A172 (cell line): ENCODE results near the gene PPP2R2C. TPM values are rescaled to one million over a fixed set of nuclear protein-coding genes. Genes with fewer than 3 reads are reported as not detected.
A peak's percentile ranks its signal among the peaks of the same experiment; 100 is the strongest.

ENCODE experiments used
- DNase-seq: peaks from one replicate; pipeline ENCODE4 v3.0.0-alpha.2; 2015; ENCODE audit warnings: low spot score
- total RNA-seq: library from RNA; depleted of rRNA; stranded (reverse); fragments of >200 nt; shearing (Covaris generic); gene quantifications from 2 replicates; pipeline ENCODE4 v1.2.3, GENCODE V29; 2014; rRNA removed

The PPP2R2C gene
- 6.7 and 10.6 TPM in 2 replicates for total RNA-seq

DNA sequence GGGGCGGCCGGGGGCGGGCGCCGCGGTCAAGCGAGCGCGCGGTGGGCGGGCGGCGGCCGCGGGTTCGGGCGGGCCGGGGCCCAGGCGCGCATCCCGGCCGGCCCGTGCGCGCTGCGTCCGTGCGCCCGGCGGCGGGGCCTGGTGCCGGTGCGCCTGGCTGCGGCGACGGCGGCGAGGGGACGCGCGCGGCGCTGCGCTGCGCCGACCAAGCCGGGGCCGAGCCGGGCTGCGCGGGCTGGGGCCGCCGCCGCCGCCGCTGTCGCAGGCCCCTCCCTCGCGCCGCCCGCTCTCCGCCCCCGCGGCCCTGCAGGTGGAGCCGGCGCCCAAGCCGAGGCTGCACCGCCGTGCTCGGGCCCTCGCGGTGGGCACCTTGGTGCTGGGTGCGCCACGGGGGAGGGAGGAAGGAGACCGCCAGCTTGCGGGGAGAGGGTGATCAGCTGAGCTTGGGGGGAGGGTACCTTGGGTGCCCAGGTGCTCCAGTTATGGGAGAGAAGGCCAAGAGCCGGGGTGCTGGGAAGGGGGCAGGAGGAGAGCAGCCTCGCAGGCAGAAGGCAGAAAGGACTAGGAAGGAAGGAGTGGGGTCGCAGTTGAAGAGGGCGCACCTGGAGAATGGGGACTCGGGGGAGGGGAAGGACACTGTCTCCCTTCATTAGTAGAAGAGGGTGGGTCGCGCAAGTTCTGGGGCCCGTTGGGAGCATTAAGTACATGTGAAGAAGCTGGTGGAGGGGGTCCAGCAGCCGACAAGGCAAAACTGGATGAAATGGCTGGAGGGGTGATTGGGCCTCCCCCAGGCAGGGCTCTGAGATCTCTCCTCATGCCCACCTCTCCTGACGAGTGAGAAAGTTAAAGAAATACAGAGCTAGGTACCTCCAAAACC, at the start of gene PPP2R2C:
Gene PPP2R2C, minus strand, starts transcription at position 228 of the 877 bp plus-strand sequence. CDS start 385 bp downstream, outside the sequence.
- no peak for DNase-seq

DNA sequence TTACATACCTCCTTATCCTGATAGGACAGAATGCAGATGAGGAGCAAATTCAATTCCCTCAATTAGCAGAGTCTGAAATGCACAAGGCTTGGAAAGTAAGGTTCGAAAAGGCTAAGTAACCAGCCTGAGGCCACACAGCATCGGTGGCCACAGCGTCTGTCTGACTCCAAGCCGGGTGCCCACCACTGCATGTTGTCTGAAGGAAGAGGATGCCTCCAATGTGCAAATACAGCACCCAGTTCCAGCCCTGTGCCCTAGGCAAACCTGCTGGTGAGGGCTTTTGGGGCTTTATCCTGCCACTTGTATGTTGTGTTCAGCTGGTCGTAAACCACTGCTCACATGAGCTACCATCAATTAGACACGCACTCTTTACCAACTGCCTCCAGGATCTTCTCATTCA, 48.6 kb upstream of the PPP2R2C start:
- DNase-seq = no peak

DNA sequence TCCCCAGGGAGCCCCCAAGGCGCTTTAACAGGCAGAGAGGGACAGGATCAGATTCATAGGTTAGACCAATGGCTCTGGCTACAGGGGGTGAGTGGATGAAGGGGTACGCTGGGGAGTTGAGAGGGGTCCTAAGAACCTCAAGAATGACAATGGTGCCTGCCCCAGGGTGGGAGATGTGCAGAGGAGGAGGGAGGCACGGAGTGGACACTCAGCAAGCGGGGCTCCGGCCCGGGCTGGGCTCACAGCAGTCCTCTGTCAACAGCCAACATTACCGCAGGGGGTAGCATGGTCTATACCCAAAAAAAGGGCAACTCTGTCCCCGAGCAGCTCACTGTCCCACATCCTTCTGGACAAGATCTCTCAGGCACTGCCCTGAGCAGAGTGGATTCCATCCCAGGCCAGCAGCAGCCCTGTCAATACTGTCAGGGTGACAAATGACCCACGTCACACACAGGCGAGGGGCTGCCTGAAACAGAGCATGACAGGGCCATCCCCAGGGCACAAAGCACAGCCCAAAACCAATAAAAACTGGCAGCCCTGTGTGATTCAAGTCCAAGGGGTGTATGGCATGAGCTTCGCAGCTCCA, 47.7 kb upstream of the PPP2R2C start:
- DNase-seq = no peak

DNA sequence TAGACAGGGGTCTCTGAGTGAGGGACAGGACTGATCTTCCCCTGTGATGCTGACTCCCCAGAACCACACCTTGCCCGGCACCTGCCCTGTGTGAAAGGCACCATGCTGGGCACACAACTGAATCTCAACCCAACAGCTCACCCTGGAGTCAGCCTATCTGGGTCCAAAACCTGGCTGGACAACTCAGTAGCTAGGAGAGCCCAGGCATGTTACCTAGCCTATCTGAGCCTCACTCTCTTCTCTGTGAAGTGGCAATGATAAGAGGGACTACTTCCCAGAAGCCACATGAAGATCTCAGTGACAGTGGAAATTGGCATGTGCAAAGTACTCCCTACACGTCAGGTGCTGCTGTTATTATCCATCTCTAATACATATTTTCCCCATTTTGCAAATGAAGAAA, 44.8 kb upstream of the PPP2R2C start:
- no peak for DNase-seq

DNA sequence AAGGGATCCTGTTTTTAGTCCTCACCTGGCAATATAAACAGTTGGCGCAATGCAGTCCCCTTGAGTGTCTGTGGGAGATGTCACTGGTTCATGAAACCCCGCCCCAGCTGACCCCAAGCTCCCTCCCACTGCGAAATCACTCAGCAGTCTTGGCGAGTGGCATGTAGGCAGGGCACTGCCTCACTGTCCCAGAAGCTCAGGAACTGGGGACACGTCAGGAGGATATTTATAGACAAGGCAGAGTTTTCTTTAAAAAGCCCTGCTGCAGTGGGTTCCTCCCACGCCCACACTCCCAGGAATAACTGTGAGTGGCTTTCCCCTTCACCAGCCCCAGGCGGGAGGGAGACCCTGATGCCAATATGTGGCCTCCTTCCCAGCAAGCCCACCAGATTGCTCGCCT, 44.3 kb upstream of the PPP2R2C start:
- DNase-seq = no peak

DNA sequence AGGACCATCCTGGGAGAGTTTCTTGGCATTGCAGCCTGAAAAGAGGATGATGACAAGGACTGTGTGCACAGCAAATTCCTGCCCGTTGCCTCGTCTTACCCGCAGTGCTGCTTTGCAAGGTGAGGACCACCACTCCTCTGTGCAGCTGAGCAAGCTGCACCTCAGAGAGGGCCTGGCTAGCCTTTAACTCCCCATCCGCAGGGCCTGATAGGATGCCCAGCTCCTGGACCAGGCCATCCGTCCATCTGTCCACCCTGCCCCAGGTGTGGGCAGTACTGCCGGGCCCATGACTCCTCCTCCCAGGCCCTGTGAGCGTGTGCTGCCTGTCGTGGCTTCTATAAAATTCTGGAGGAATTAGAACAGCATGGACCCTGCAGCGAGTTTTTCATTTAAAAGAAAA, 43.9 kb upstream of the PPP2R2C start:
- no peak for DNase-seq

DNA sequence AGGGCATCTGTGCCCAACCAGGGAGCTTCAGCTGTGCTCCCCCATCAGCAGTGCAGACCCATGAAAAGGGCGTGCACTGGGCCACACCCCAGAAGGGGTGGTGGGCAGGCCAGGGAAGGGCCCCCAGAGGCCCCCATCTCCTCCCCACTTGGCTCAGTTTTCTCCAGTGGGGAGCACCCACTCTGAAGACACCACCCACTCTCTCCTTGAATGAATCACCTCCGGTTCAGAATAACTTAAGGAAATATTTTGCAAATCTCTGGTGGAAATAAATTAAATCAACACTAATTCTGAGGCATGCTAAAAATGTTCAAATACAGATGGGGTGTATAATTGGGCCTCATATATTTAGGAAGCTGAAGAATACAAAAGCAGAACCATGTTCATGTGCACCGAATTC, 41.3 kb upstream of the PPP2R2C start:
- no peak for DNase-seq

DNA sequence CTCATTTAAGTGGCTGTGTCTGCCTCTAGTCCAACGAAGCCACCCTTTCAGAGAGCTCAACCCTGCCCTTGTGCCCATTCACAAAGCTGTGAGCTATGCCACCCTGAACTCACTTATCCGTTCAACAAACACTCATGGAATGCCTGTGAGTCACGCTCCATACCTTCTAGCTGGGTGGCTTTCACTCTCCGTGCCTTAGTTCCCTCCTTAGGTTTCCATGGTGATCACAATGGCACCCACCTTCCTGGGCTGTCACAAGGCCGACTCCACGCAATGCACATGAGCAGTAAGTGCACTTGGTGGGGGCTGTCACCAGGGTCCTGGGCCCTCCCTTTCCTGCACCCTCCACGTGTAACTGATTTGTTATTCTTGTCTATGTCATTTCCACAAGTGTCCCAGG, 37.2 kb upstream of the PPP2R2C start:
- DNase-seq = peak; percentile 28

DNA sequence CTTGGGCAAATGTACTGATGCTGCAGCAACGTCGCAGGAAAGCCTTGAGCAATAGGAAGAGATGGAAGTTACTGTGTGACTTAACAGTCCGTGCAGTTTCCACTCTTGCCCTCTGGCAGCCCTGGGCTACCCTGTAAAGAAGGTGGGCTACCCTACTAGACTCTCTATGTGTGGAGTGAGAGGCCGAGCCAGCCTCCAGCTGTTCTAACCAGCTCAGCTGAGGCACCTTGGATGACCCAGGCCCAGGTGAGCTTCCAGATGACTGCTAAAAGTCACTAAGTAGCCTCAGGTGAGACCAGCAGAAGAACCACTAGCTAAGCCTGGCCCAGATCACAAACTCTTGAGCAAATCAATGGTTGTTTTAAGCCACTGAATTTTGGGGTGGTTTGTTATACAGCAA, 34.9 kb upstream of the PPP2R2C start:
- DNase-seq = no peak

DNA sequence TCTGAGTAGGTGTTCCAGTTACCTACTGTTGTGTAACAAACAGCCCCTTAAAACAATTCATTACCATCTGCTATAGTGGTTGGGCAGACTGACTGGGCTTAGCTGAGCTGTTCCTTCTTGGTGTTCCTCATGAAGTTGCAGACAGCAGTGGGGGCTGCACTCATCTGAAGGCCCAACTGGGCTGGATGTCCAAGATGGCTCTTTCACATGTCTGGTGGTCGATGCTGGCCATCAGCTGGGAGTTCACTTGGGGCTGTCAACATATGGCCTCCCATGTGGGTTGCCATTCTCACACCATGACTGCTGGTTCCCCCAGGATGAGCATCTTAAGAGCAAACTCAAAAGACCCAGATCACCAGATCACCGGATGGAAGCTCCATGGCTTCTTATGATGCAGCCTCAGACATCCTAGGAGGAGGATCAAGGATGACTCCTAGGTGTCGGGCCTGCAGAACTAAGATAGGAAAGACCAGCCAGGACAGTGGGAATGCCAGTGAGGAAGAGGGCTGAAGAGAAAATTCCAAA, 34.3 kb upstream of the PPP2R2C start:
- DNase-seq = no peak

DNA sequence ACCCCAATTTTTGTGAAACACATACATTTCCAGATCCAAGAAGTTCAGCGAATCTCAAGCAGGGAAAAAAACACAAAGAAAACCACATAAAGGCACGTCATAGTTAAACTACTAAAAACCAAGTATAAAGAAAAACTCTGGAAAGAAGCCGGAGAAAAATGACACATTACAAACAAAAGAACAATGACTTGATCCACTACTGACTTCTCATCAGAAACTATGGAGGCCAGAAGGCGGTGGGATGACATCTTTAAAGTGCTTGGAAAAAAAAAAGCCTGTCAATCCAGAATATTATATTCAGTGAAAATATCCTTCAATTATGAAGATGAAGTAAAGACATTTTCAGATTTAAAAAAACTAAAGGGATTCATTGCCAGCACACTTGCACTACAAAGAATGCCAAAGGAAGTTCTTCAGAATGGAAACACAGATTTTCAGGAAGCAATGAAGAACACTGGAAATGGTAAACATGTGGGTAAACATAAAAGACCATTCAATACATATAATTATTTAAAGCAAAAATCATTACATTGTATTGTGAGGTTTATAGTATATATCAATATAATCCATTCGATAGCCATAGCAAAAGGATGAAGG, 32.6 kb upstream of the PPP2R2C start:
- DNase-seq = peak; percentile 18

DNA sequence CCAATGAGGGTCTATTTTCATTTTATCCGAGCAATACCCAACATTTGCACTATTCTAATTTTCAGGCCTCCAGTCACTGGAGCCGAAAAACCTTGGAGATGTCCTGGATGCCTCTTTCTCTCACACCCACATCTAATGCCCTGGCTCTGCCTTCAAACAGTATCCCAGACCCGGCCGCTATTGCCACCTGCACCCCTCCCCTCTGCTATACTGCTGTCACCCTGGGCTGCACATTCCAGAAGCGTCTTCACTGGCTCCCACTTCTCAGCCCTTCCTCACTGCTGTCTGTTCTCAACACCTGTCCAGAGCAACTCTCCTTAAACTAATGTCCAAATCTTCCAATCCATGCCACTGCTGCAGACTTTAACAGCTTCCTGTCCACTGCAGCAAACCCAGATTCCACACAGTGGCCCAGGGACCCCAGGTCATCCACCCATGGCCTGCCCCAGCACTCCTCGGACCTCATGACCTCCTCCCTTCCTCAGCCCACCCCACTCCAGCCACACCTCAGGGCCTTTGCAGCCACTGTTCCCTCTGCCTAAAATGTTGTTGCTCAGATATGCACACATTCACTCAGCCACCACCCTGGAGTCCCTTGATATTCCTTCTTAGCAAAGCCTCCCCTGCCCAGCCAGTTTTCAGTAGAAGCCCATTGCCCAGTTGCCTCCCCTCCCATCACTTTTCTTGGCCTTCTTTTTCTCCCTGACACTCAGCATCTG, 30.5 kb upstream of the PPP2R2C start:
- DNase-seq = no peak

DNA sequence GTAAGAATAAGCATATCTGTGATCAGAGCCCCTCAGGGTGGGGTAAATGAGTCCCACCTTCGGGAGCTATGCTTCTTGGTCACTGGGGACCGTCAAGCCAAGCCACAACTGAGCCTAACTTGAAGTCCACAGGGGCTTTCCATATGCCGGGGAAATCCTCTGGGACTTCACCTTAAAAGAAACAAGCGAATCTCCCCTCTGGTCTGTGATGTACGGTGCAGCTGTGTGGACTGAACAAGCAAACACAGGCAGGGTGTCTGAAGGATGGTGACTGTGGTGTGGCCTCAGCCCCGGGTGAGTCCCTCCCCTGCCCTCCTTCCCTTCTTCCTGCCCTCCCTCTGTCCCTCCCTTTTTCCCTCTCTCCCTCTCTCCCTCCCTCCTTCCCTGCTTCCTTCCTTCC, 29.7 kb upstream of the PPP2R2C start:
- no peak for DNase-seq

DNA sequence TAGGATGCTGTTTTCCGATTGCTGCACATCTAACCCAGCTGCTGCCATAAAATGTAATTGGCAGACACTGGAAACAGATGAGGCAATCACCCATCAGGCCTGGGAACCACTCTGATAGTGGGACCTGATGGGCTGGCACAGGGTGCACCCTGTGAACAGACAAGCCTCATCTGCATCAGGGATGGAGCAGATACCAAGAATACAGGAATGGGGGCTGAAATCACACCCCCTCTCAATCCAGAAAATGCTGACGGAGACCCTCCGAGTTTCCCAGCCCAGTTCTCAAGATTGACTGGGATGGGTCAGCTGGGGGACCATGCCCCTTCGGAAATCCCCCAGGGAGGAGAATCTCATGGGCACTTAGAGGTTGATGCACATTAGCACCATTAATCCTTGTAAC, 28.8 kb upstream of the PPP2R2C start:
- no peak for DNase-seq

DNA sequence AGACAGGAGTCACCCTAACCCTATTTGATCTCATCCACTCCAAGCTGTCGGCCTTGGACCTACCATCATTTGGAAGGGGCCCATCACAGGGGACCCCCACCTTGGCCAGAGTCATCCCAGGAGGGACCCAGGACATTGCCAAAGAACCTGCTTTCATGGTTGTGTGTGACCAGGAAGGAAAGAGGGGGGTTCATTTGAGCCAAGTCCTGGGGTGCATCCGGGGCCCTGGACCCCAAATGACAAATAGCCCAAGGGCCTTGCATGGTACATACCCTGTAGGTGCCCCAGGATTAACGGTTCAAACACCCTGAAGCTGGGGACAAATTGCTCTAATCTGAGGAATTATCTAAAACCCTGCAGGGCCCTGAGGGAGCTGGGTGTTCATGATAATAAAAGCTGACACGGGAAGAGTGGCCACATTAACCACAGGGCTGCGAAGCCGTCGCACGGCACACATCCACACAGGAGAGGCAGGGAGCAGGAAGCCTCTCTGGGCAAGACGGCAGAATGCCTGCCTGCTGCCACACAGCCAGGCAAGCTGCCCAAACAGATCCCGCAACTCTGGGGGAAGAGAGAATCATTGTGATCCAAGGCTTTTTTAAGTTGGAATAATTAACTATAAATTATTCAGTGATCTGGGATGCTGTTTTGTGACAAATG, 28.2 kb upstream of the PPP2R2C start:
- no peak for DNase-seq

DNA sequence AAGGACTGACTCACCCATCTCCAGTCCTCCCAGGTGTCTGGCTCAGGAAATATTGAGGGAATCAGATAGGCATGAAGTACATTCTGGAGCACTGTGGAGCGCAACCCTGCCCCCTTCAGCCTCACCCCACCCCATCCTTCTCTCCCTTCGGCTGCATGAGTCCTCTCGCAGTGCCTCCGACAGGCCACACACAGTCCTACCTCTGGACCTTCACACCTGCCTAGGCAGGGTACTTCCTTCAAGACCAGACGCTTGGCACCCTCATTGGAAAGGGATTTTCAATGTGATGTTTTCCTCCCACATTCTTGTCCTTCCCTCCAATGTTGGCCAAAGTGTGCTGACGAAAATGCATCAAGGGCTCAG, 26.8 kb upstream of the PPP2R2C start:
- DNase-seq = no peak

DNA sequence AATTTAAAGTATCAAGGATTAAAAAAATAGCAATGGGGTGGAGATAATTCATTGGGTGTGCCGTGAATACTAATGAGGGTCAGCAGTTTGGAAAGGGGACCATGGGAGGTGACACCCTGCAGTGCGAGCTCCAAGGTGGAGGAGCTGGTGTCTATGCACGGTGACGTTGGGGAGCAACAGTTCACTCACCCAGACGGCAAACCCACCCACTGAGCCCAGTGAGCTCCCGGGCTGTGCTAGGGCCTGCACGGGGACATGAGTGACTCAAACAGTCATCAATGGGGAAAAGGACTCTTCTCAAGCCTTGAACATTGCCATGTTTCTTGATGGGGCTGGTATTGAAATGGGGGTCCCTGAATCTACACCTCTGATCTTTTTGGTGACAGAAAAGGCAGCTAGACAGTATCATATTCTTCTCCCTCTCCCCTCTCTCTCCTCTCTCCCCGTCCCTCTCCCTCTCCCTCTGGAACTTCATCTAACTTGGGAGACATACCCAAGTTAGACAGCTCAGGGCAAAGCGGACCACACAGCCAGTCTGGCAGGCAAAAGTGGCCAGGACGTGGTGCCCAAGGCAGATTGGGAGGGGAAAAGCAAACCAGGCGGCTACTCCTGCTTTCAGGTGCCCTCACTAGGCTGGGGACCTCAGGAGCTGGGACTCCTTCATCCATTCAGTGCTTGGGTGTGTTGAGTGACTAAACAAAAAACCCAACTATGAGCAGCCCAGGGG, 26.3 kb upstream of the PPP2R2C start:
- no peak for DNase-seq

DNA sequence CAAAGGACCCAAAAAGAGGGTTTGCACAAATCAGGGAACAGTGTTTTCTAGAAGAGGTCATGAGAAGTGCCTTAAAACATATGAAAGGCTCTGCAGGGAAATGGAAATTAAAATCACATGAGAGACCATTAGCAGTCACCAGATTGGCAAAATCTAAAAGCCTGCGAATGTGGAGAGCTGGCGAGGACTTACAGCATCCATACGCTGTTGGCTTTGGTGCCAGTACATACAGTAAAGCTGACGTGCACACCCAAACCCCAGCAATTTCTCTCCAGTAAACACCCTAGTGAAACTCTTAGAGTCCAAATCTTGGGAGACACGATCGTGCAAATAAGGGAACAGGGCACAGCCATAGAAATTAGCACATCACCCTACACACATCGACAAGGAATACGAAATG, 25.4 kb upstream of the PPP2R2C start:
- DNase-seq = no peak

DNA sequence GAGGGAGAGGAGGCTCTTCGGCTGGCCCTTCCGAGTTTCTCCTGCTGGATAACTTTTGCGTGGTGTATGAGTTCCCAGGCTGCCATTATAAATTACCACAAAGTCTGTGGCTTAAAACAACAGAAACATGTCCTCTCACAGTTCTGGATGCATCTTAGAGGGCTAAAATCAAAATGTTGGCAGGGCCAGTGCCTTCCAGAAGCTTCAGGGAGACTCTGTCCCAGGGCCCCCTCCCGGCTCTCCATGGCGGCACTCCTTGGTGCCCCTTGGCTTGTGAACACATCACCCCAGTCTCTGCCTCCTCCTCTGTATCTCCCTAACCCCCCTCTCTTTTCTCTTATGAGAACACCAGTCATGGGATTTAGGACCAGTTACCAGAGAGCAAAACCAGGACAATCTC, 23.3 kb upstream of the PPP2R2C start:
- no peak for DNase-seq

DNA sequence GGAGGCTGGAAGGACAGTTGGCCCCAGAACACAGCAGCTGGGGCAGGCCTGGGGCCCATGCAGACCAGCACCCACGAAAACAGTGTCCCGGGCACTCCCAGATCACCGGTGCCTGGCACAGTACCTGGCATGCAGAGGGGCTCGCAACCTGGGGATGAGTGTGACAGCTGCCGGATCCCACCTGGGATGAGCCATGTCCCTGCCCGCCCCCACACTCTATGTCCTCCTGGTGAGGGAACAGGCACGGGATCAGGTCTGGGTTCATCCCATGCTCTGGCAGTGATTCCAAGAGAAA, 22.8 kb upstream of the PPP2R2C start:
- DNase-seq = no peak
